ENCODE measurements around the gene RGL2. TPM values are rescaled to one million over a fixed set of nuclear protein-coding genes. Genes with fewer than 3 reads are reported as not detected.
A peak's percentile ranks its signal among the peaks of the same experiment; 100 is the strongest.
"Not testable (repeated sequence)": the region's sequence is repeated elsewhere in the genome, so short reads cannot be mapped to it uniquely, and the experiment has no call there.

RGL2 gene
- total RNA-seq, 5 donors from 2014 or later (not counting 1 experiment from before 2014, with no cell fraction given) = 55.9 to 72.0 (median 66.0) TPM

DNA sequence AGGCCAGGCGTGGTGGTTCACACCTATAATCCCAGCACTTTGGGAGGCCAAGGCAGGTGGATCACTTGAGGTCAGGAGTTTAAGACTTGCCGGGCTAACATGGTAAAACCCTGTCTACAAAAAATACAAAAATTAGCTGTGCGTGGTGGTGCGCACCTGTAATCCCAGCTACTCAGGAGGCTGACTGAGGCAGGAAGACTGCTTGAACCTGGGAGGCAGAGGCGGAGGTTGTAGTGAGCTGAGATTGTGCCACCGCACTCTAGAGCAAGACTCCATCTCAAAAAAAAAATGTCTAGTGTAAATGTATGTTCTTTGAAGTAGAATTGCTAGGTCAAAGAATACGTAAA, 44.8 kb upstream of the RGL2 start:
- ChIA-PET POLR2A (interaction anchor here (0.6 to 1.2 kb wide), 10 partner anchors 20 to 236 kb away, joined by 3 to 6 read pairs (median 4); partner anchors contain the start of genes BAK1 (in 1 of the 2), RGL2 (in 1 of the 2) and ZBTB22 (in 1 of the 2)), CTCF (interaction anchor here (0.6 to 3.0 kb wide), 13 partner anchors 25 to 896 kb away, joined by 3 to 40 read pairs (median 4); partner anchors contain the start of genes RGL2 (in 1 of the 2), RPS18 (in 1 of the 2), VPS52 (in 1 of the 2) and ZBTB22 (in 1 of the 2))
- DNase-seq = peak in 4 of 35 experiments; percentile 26 to 60 (median 51)
- peaks cover 24 to 48% of the 10 kb centered on the region in 2 experiments for H3K4me1 ChIP-seq (ENCODE audit: control insufficient read depth in 1 of 2, extremely low read depth in 1 of 2, insufficient read depth in 2 of 2, low read length in 2 of 2)
- H3K27me3 Mint-ChIP-seq; H3K9me3 ChIP-seq; H3K9me3 Mint-ChIP-seq; ATAC-seq (replicated peaks in 1 of 4); H3K27me3 ChIP-seq (replicated peaks in 1 of 2; ENCODE audit: control insufficient read depth in 2 of 2, extremely low read depth in 1 of 2, insufficient read depth in 2 of 2, low read length in 1 of 2); H3K36me3 ChIP-seq (ENCODE audit: control insufficient read depth in 2 of 2, extremely low read depth in 1 of 2, insufficient read depth in 1 of 2, low read length in 1 of 2); H3K4me3 ChIP-seq (ENCODE audit: control insufficient read depth in 1 of 2, extremely low read depth in 1 of 2, low read length in 1 of 2); H3K36me3 Mint-ChIP-seq: not testable (repeated sequence)
- Mint-ChIP-seq H3K4me3 (peak overlapping the region; percentile 71 to 84 (median 73)), H3K4me1 (peaks cover 36 to 63% (median 53%) of the 10 kb centered on the region in 3 donors), H3K27ac (peak overlapping the region; percentile 94)
- WGBS (ENCODE audit: insufficient coverage) = 7% methylated on average over 2 of the region's 7 CpGs
- H3K27ac ChIP-seq (ENCODE audit: low read length) = peak overlapping the region; percentile 94

DNA sequence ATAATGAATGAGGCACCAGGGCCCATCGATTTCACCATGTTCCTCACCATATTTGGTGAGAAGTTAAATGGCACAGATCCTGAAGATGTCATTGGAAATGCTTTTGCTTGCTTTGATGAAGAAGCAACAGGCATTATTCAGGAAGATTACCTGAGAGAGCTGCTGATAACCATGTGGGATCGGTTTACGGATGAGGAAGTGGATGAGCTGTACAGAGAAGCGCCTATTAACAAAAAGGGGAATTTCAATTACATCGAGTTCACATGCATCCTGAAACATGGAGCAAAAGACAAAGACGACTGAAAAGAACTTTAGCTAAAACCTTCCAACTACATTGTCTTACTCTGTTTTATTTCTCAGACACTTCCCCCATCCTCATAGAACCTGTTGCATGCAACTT, 40.5 kb upstream of the RGL2 start:
- H3K4me1 Mint-ChIP-seq = peaks cover 16 to 36% (median 35%) of the 10 kb centered on the region in 3 donors
- WGBS (ENCODE audit: insufficient coverage) = 90% methylated on average over 4 of the region's 6 CpGs
- ChIA-PET POLR2A (no interaction called here), CTCF (interaction anchor here in 1 of 2 donors (0.6 kb wide), 1 partner anchor 13 kb away, joined by 4 read pairs; no protein-coding TSS in a partner anchor)
- peak overlapping the region; percentile 48 to 57 for H3K27ac Mint-ChIP-seq
- Histone ChIP-seq H3K4me1 (ENCODE audit: control insufficient read depth in 1 of 2, extremely low read depth in 1 of 2, insufficient read depth in 2 of 2, low read length in 2 of 2) (peaks cover 11 to 36% of the 10 kb centered on the region in 2 experiments), H3K27ac (ENCODE audit: low read length) (no peak overlapping the region), H3K4me3 (ENCODE audit: control insufficient read depth in 1 of 2, extremely low read depth in 1 of 2, low read length in 1 of 2) (no peak overlapping the region), H3K27me3 (replicated peaks in 1 of 2; ENCODE audit: control insufficient read depth in 2 of 2, extremely low read depth in 1 of 2, insufficient read depth in 2 of 2, low read length in 1 of 2) (no peaks in the 10 kb centered on the region), H3K9me3 (no peaks in the 10 kb centered on the region), H3K36me3 (ENCODE audit: control insufficient read depth in 2 of 2, extremely low read depth in 1 of 2, insufficient read depth in 1 of 2, low read length in 1 of 2) (no peaks in the 10 kb centered on the region)
- no peaks in the 10 kb centered on the region for H3K36me3 Mint-ChIP-seq
- H3K4me3 Mint-ChIP-seq = no peak overlapping the region
- no peak for DNase-seq
- ATAC-seq (replicated peaks in 1 of 4) = no peak
- no peaks in the 10 kb centered on the region for H3K27me3 Mint-ChIP-seq
- no peaks in the 10 kb centered on the region for H3K9me3 Mint-ChIP-seq

DNA sequence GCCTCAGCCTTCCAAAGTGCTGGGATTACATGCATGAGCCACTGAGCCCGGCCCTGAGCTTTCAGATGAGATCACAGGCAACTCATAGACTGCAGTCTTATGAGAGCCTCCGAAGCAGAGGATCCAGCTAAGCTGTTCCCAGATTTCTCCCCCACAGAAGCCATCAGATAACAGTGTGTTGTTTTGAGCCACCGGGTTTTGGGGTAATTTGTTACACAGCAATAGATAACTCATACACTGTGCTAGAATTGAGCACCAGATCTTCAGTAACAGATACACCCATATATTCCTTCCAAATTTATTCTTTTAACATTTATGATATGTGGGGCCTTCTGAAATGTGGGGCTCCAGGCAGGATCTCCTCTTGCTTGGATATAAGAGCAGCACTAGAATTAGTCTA, 37.8 kb upstream of the RGL2 start:
- no peak overlapping the region for H3K4me3 ChIP-seq (ENCODE audit: control insufficient read depth in 1 of 2, extremely low read depth in 1 of 2, low read length in 1 of 2)
- H3K27me3 ChIP-seq (replicated peaks in 1 of 2; ENCODE audit: control insufficient read depth in 2 of 2, extremely low read depth in 1 of 2, insufficient read depth in 2 of 2, low read length in 1 of 2) = no peaks in the 10 kb centered on the region
- Mint-ChIP-seq H3K36me3 (no peaks in the 10 kb centered on the region), H3K27me3 (no peaks in the 10 kb centered on the region), H3K4me1 (peaks cover 4 to 30% (median 22%) of the 10 kb centered on the region in 3 donors), H3K9me3 (no peaks in the 10 kb centered on the region), H3K4me3 (no peak overlapping the region), H3K27ac (no peak overlapping the region)
- no peak for ATAC-seq (replicated peaks in 1 of 4)
- H3K36me3 ChIP-seq (ENCODE audit: control insufficient read depth in 2 of 2, extremely low read depth in 1 of 2, insufficient read depth in 1 of 2, low read length in 1 of 2) = no peaks in the 10 kb centered on the region
- no peak overlapping the region for H3K27ac ChIP-seq (ENCODE audit: low read length)
- 60% methylated on average over 1 of the region's 3 CpGs for WGBS (ENCODE audit: insufficient coverage)
- no peak for DNase-seq
- ChIA-PET POLR2A (interaction anchor here in 1 of 2 donors (0.7 kb wide), 1 partner anchor 120 kb away, joined by 3 read pairs; no protein-coding TSS in a partner anchor), CTCF (interaction anchor here in 1 of 2 donors (0.7 kb wide), 1 partner anchor 762 kb away, joined by 5 read pairs; no protein-coding TSS in a partner anchor)
- peaks cover 3 to 13% of the 10 kb centered on the region in 2 experiments for H3K4me1 ChIP-seq (ENCODE audit: control insufficient read depth in 1 of 2, extremely low read depth in 1 of 2, insufficient read depth in 2 of 2, low read length in 2 of 2)
- no peaks in the 10 kb centered on the region for H3K9me3 ChIP-seq

DNA sequence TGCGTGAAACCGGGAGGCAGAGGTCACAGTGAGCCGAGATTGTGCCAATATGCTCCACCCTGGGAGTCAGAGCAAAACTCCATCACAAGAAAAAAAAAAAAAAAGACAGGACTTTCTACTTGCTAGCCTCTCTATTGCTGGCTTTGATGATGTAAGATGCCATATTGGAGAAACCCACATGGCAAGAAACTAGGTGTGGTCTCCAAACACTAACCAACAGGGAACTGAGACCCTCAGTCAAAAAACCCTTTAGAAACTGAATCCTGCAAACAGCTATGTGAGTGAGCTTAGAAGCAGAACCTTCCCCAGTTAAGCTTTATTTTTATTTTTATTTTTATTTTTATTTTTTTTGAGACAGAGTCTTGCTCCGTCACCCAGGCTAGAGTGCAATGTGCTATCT, 37.2 kb upstream of the RGL2 start:
- CTCF ChIA-PET = interaction anchor here in 1 of 2 donors (0.7 kb wide), 2 partner anchors 376 to 762 kb away, joined by 3 to 5 read pairs; no protein-coding TSS in a partner anchor
- Mint-ChIP-seq H3K36me3 (no peaks in the 10 kb centered on the region), H3K9me3 (no peaks in the 10 kb centered on the region), H3K27me3 (no peaks in the 10 kb centered on the region), H3K27ac (no peak overlapping the region), H3K4me3 (no peak overlapping the region), H3K4me1 (peaks cover 4 to 30% (median 22%) of the 10 kb centered on the region in 3 donors)
- Histone ChIP-seq H3K27ac (ENCODE audit: low read length) (no peak overlapping the region), H3K36me3 (ENCODE audit: control insufficient read depth in 2 of 2, extremely low read depth in 1 of 2, insufficient read depth in 1 of 2, low read length in 1 of 2) (no peaks in the 10 kb centered on the region), H3K27me3 (replicated peaks in 1 of 2; ENCODE audit: control insufficient read depth in 2 of 2, extremely low read depth in 1 of 2, insufficient read depth in 2 of 2, low read length in 1 of 2) (no peaks in the 10 kb centered on the region), H3K4me3 (ENCODE audit: control insufficient read depth in 1 of 2, extremely low read depth in 1 of 2, low read length in 1 of 2) (no peak overlapping the region), H3K4me1 (ENCODE audit: control insufficient read depth in 1 of 2, extremely low read depth in 1 of 2, insufficient read depth in 2 of 2, low read length in 2 of 2) (peaks cover 3 to 10% of the 10 kb centered on the region in 2 experiments), H3K9me3 (no peaks in the 10 kb centered on the region)
- WGBS (ENCODE audit: insufficient coverage) = 100% methylated on average over 1 of the region's 4 CpGs
- no peak for DNase-seq
- POLR2A ChIA-PET = interaction anchor here in 1 of 2 donors (0.6 kb wide), 1 partner anchor 10 kb away, joined by 9 read pairs; no protein-coding TSS in a partner anchor
- ATAC-seq (replicated peaks in 1 of 4) = no peak

GRCh38 chr6:33333666-33334065, 34.9 kb upstream of the RGL2 start:
- H3K4me3 ChIP-seq (ENCODE audit: control insufficient read depth in 1 of 2, extremely low read depth in 1 of 2, low read length in 1 of 2) = no peak overlapping the region
- H3K36me3 ChIP-seq (ENCODE audit: control insufficient read depth in 2 of 2, extremely low read depth in 1 of 2, insufficient read depth in 1 of 2, low read length in 1 of 2) = no peaks in the 10 kb centered on the region
- no peaks in the 10 kb centered on the region for H3K9me3 ChIP-seq
- H3K27me3 Mint-ChIP-seq = no peaks in the 10 kb centered on the region
- WGBS (ENCODE audit: insufficient coverage) = no CpG with 5 or more reads among the region's 4 CpGs
- H3K27ac Mint-ChIP-seq = no peak overlapping the region
- no peak overlapping the region for H3K4me3 Mint-ChIP-seq
- H3K4me1 Mint-ChIP-seq = peaks cover 2 to 16% (median 8%) of the 10 kb centered on the region in 3 donors
- DNase-seq (no peak), ATAC-seq (replicated peaks in 1 of 4) (no peak)
- ChIA-PET CTCF (interaction anchor here in 1 of 2 donors (0.7 kb wide), 1 partner anchor 40 kb away, joined by 8 read pairs; no protein-coding TSS in a partner anchor), POLR2A (no interaction called here)
- no peak overlapping the region for H3K27ac ChIP-seq (ENCODE audit: low read length)
- H3K36me3 Mint-ChIP-seq = no peaks in the 10 kb centered on the region
- no peaks in the 10 kb centered on the region for H3K27me3 ChIP-seq (replicated peaks in 1 of 2; ENCODE audit: control insufficient read depth in 2 of 2, extremely low read depth in 1 of 2, insufficient read depth in 2 of 2, low read length in 1 of 2)
- H3K4me1 ChIP-seq (ENCODE audit: control insufficient read depth in 1 of 2, extremely low read depth in 1 of 2, insufficient read depth in 2 of 2, low read length in 2 of 2) = peaks cover 3 to 10% of the 10 kb centered on the region in 2 experiments
- H3K9me3 Mint-ChIP-seq = no peaks in the 10 kb centered on the region

DNA sequence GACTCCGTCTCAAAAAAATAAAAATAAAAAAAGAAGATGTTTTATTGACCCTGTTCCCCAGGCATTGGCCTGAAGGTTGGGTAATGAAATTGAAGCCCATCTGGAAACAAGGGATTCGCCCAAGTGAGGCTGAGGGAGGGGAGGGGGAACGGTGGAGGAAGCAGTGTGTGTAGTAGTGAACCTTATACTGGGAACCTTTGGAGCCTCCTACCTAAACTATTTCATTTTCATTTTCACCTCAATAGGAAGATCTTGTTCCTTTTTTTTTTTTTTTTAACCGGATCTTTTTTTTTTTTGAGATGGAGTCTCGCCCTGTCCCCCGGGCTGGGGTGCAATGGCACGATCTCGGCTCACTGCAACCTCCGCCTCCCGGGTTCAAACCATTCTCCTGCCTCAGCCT, 32.0 kb upstream of the RGL2 start:
- POLR2A ChIA-PET = no interaction called here
- no peaks in the 10 kb centered on the region for H3K36me3 Mint-ChIP-seq

More for the DNA sequence above, 32.0 kb upstream of the RGL2 start:
- Histone ChIP-seq H3K4me3 (ENCODE audit: control insufficient read depth in 1 of 2, extremely low read depth in 1 of 2, low read length in 1 of 2) (no peak overlapping the region), H3K27ac (ENCODE audit: low read length) (no peak overlapping the region), H3K27me3 (replicated peaks in 1 of 2; ENCODE audit: control insufficient read depth in 2 of 2, extremely low read depth in 1 of 2, insufficient read depth in 2 of 2, low read length in 1 of 2) (no peaks in the 10 kb centered on the region), H3K36me3 (ENCODE audit: control insufficient read depth in 2 of 2, extremely low read depth in 1 of 2, insufficient read depth in 1 of 2, low read length in 1 of 2) (no peaks in the 10 kb centered on the region), H3K4me1 (ENCODE audit: control insufficient read depth in 1 of 2, extremely low read depth in 1 of 2, insufficient read depth in 2 of 2, low read length in 2 of 2) (peaks cover 3 to 10% of the 10 kb centered on the region in 2 experiments), H3K9me3 (no peaks in the 10 kb centered on the region)
- DNase-seq (no peak), ATAC-seq (replicated peaks in 1 of 4) (no peak)
- H3K27me3 Mint-ChIP-seq = no peaks in the 10 kb centered on the region
- peaks cover 2 to 18% (median 8%) of the 10 kb centered on the region in 3 donors for H3K4me1 Mint-ChIP-seq
- H3K27ac Mint-ChIP-seq = no peak overlapping the region
- WGBS (ENCODE audit: insufficient coverage) = 84% methylated on average over 7 of the region's 10 CpGs
- no peaks in the 10 kb centered on the region for H3K9me3 Mint-ChIP-seq
- CTCF ChIA-PET = no interaction called here
- H3K4me3 Mint-ChIP-seq = no peak overlapping the region

All from T-cell (primary cell).